GM23338 (cell line): ENCODE data around the gene CDK10. TPM values are rescaled to one million over a fixed set of nuclear protein-coding genes. Genes with fewer than 3 reads are reported as not detected.

ENCODE experiments used
- ATAC-seq: fragments of 200-7000 bp; cut with Tn5 transposase; 3 replicates; pipeline ENCODE4 v1.9.1; 2020
- DNase-seq: peaks from one replicate; pipeline ENCODE4 v3.0.0-alpha.2; 2015; ENCODE audit warnings: low spot score
- H2AFZ ChIP-seq: fragments of 200-600 bp; sonication (generic); 2 replicates; pipeline ENCODE4 v1.8.0; 2016; ENCODE audit warnings: antibody characterized with exemption, mild to moderate bottlenecking, moderate library complexity
- H3F3A ChIP-seq: fragments of 200-600 bp; sonication (generic); replicated peaks from 2 replicates; pipeline ENCODE4 v1.8.0; 2017; ENCODE audit warnings: antibody characterized with exemption, mixed run types, low read depth
- H3K27ac ChIP-seq: fragments of 200-600 bp; sonication (generic); 2 replicates; pipeline ENCODE4 v1.6.1; 2016; ENCODE audit warnings: low read depth
- H3K27me3 ChIP-seq: fragments of 200-600 bp; sonication (generic); 2 replicates; pipeline ENCODE4 v1.8.0; 2016; ENCODE audit warnings: mild to moderate bottlenecking, mixed run types, moderate library complexity; ENCODE audit not compliant: insufficient read depth
- H3K36me3 ChIP-seq: fragments of 200-600 bp; sonication (generic); 2 replicates; pipeline ENCODE4 v1.8.0; 2016; ENCODE audit warnings: mild to moderate bottlenecking; ENCODE audit not compliant: insufficient read depth
- H3K4me1 ChIP-seq: fragments of 200-600 bp; sonication (generic); 2 replicates; pipeline ENCODE4 v1.8.0; 2016; ENCODE audit warnings: mild to moderate bottlenecking, moderate library complexity; ENCODE audit not compliant: insufficient read depth
- H3K4me2 ChIP-seq: fragments of 200-600 bp; sonication (generic); 2 replicates; pipeline ENCODE4 v1.7.1; 2017; ENCODE audit warnings: mixed run types
- H3K4me3 ChIP-seq: fragments of 200-600 bp; sonication (generic); 2 replicates; pipeline ENCODE4 v1.6.1; 2016; ENCODE audit warnings: mixed run types
- H3K79me2 ChIP-seq: fragments of 200-600 bp; sonication (generic); replicated peaks from 2 replicates; pipeline ENCODE4 v1.8.0; 2017; ENCODE audit warnings: mild to moderate bottlenecking; ENCODE audit not compliant: insufficient read depth
- H3K9me2 ChIP-seq: fragments of 200-600 bp; sonication (generic); 2 replicates; pipeline ENCODE4 v1.8.0; 2017; ENCODE audit not compliant: insufficient read depth
- H4K20me1 ChIP-seq: fragments of 200-600 bp; sonication (generic); replicated peaks from 2 replicates; pipeline ENCODE4 v1.8.0; 2017; ENCODE audit warnings: mild to moderate bottlenecking; ENCODE audit not compliant: insufficient read depth
- H3K27ac Mint-ChIP-seq: 2 replicates; pipeline ENCODE4 v1.8.0; 2020; ENCODE audit warnings: inconsistent platforms, mild to moderate bottlenecking, moderate library complexity, mixed read lengths
- H3K27me3 Mint-ChIP-seq: 3 replicates; pipeline ENCODE4 v1.8.0; 2022; ENCODE audit warnings: low read depth, mild to moderate bottlenecking, moderate library complexity, mixed read lengths, inconsistent platforms; ENCODE audit not compliant: insufficient read depth, poor library complexity
- H3K36me3 Mint-ChIP-seq: 3 replicates; pipeline ENCODE4 v1.8.0; 2021; ENCODE audit warnings: low read depth, mild to moderate bottlenecking, inconsistent platforms, moderate library complexity, mixed read lengths
- H3K4me1 Mint-ChIP-seq: 3 replicates; pipeline ENCODE4 v1.8.0; 2020; ENCODE audit warnings: mild to moderate bottlenecking, inconsistent platforms, mixed read lengths
- H3K4me3 Mint-ChIP-seq: 3 replicates; pipeline ENCODE4 v1.8.0; 2021; ENCODE audit warnings: moderate library complexity, mild to moderate bottlenecking, inconsistent platforms, mixed read lengths
- H3K9me3 Mint-ChIP-seq: 3 replicates; pipeline ENCODE4 v1.8.0; 2020; ENCODE audit warnings: moderate library complexity, mild to moderate bottlenecking, inconsistent platforms, mixed read lengths
- CREB1 ChIP-seq: fragments of 250-450 bp; sonication (Bioruptor Pico); IDR thresholded peaks from 2 replicates; pipeline ENCODE4 v1.5.0; 2020; ENCODE audit warnings: low read depth, mild to moderate bottlenecking, moderate library complexity
- EZH2 ChIP-seq: fragments of 200-600 bp; sonication (generic); IDR thresholded peaks from one replicate; pipeline ENCODE4 v1.8.0; 2017; ENCODE audit warnings: antibody characterized with exemption, mild to moderate bottlenecking, low read depth; ENCODE audit not compliant: unreplicated experiment
- JUNB ChIP-seq: IDR thresholded peaks from one replicate; pipeline ENCODE4 v1.6.1; 2016; ENCODE audit warnings: antibody characterized with exemption; ENCODE audit not compliant: unreplicated experiment
- NANOG ChIP-seq: IDR thresholded peaks from 2 replicates; pipeline ENCODE4 v1.6.1; 2016; ENCODE audit warnings: antibody characterized with exemption, borderline replicate concordance
- STAT1 ChIP-seq: IDR thresholded peaks from one replicate; pipeline ENCODE4 v1.6.1; 2016; ENCODE audit warnings: antibody characterized with exemption; ENCODE audit not compliant: unreplicated experiment
- ZNF114 ChIP-seq: fragments of 250-450 bp; sonication (Bioruptor Pico); IDR thresholded peaks from 2 replicates; pipeline ENCODE4 v1.5.0; 2020; ENCODE audit warnings: mild to moderate bottlenecking, moderate library complexity
- ZNF331 ChIP-seq: fragments of 250-450 bp; sonication (Bioruptor Pico); IDR thresholded peaks from 2 replicates; pipeline ENCODE4 v1.5.0; 2020; ENCODE audit warnings: low read depth, mild to moderate bottlenecking, moderate library complexity
- polyA plus RNA-seq: library from polyadenylated mRNA; unstranded; fragments of >200 nt; fragmentation: Nextera tagmentation; extraction: Ambion mirVana; gene quantifications from 2 replicates; pipeline ENCODE4 v1.2.1, GENCODE V29; 2016
- total RNA-seq: library from RNA; depleted of rRNA; stranded (reverse); fragments of >200 nt; shearing (Covaris generic); gene quantifications from 2 replicates; pipeline ENCODE4 v1.2.3, GENCODE V29; 2014
- TF ChIP-seq, protein P1 (sequence below): IDR thresholded peaks from one replicate; pipeline ENCODE4 v1.6.1; 2018; ENCODE audit warnings: antibody characterized with exemption; ENCODE audit not compliant: unreplicated experiment
- TF ChIP-seq, protein P2 (sequence below): IDR thresholded peaks from 2 replicates; pipeline ENCODE4 v1.6.1; 2016; ENCODE audit warnings: antibody characterized with exemption
- TF ChIP-seq, protein P3 (sequence below), 2 experiments: fragments of 200-600 bp in 1 of 2; sonication (generic) in 1 of 2; conservative IDR thresholded peaks; 2 replicates each; pipeline versions ENCODE4 v1.5.1 to v1.6.1; 2016 to 2017; ENCODE audit warnings: antibody characterized with exemption in 2 of 2, low read depth in 2 of 2, mild to moderate bottlenecking in 2 of 2, moderate library complexity in 1 of 2

Gene CDK10
- total and polyA plus RNA-seq, 2 experiments from 2014 or later: 64.6 to 88.0 TPM

DNA sequence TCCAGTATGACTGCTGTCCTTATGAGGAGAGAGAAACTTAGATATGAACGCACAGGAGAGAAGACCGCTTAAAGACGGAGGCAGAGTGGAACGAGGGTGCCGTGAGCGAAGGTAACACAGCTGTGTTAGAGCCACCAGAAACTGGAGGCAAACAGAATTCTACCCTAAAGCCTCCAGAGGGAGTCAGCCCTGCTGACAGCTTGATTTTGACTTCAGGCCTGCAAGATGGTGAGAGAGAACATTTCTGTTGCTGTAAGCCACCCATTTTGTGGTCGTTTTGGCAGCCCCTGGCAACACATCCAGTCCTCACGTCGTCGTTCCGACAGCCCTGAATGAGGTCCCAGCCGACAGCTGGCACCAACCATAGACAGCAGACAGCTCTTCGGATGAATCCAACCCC, 17.8 kb downstream of the CDK10 start (continued):
- TF ChIP-seq NANOG (no peak), STAT1 (no peak)
- TF ChIP-seq, protein P1, sequence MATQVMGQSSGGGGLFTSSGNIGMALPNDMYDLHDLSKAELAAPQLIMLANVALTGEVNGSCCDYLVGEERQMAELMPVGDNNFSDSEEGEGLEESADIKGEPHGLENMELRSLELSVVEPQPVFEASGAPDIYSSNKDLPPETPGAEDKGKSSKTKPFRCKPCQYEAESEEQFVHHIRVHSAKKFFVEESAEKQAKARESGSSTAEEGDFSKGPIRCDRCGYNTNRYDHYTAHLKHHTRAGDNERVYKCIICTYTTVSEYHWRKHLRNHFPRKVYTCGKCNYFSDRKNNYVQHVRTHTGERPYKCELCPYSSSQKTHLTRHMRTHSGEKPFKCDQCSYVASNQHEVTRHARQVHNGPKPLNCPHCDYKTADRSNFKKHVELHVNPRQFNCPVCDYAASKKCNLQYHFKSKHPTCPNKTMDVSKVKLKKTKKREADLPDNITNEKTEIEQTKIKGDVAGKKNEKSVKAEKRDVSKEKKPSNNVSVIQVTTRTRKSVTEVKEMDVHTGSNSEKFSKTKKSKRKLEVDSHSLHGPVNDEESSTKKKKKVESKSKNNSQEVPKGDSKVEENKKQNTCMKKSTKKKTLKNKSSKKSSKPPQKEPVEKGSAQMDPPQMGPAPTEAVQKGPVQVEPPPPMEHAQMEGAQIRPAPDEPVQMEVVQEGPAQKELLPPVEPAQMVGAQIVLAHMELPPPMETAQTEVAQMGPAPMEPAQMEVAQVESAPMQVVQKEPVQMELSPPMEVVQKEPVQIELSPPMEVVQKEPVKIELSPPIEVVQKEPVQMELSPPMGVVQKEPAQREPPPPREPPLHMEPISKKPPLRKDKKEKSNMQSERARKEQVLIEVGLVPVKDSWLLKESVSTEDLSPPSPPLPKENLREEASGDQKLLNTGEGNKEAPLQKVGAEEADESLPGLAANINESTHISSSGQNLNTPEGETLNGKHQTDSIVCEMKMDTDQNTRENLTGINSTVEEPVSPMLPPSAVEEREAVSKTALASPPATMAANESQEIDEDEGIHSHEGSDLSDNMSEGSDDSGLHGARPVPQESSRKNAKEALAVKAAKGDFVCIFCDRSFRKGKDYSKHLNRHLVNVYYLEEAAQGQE: no peak

DNA sequence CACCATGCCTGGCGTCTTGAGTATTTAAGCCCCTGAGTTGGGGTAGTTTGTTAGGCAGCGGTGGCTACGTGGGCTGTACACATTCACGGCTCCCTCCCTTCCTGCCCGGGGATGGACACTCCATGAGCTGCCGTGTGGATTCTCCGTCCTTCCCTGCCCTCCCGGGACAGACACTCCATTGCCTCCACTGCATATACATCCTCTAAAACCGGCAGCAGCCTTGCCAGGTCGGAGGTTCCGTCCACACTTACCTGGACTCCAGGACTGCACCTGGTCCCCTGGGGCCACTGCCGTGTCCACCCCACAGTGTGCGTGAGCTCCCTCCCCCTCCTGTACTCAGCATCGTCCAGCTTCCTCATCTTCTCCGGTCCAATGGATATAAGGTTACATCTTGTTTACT, 18.5 kb downstream of the CDK10 start:
- 0 out of 2 replicates have a peak, but pooled peaks cover 14% of the 10 kb centered on the region for H3F3A ChIP-seq
- H3K4me2 ChIP-seq: no peak overlapping the region
- no peak overlapping the region for H2AFZ ChIP-seq
- no peaks in the 10 kb centered on the region for H3K36me3 ChIP-seq
- no peak overlapping the region for H3K4me3 ChIP-seq
- H3K79me2 ChIP-seq: no peaks in the 10 kb centered on the region
- H3K4me1 ChIP-seq: peaks cover 12% of the 10 kb centered on the region
- H3K27ac ChIP-seq: no peak overlapping the region
- Mint-ChIP-seq H3K9me3 (no peaks in the 10 kb centered on the region), H3K36me3 (no peaks in the 10 kb centered on the region), H3K4me3 (no peak overlapping the region; the same call in 2 of the 3 replicates), H3K4me1 (peaks cover 13% of the 10 kb centered on the region), H3K27me3 (peaks cover 31% of the 10 kb centered on the region), H3K27ac (no peak overlapping the region)
- H3K27me3 ChIP-seq: peaks cover 23% of the 10 kb centered on the region; the same call in 1 of the 2 replicates
- H3K9me2 ChIP-seq: no peaks in the 10 kb centered on the region
- no peaks in the 10 kb centered on the region for H4K20me1 ChIP-seq
- ATAC-seq (no peak), DNase-seq (no peak)
- no peak for TF ChIP-seq EZH2
- TF ChIP-seq ZNF114 (CRISPR knock-in tag): no peak
- TF ChIP-seq, protein P1: no peak
- TF ChIP-seq CREB1 (CRISPR knock-in tag): no peak
- TF ChIP-seq JUNB: no peak
- TF ChIP-seq, protein P2, sequence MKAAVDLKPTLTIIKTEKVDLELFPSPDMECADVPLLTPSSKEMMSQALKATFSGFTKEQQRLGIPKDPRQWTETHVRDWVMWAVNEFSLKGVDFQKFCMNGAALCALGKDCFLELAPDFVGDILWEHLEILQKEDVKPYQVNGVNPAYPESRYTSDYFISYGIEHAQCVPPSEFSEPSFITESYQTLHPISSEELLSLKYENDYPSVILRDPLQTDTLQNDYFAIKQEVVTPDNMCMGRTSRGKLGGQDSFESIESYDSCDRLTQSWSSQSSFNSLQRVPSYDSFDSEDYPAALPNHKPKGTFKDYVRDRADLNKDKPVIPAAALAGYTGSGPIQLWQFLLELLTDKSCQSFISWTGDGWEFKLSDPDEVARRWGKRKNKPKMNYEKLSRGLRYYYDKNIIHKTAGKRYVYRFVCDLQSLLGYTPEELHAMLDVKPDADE: no peak
- no peak for TF ChIP-seq ZNF331 (CRISPR knock-in tag)
- no peak for TF ChIP-seq STAT1
- TF ChIP-seq, protein P3, sequence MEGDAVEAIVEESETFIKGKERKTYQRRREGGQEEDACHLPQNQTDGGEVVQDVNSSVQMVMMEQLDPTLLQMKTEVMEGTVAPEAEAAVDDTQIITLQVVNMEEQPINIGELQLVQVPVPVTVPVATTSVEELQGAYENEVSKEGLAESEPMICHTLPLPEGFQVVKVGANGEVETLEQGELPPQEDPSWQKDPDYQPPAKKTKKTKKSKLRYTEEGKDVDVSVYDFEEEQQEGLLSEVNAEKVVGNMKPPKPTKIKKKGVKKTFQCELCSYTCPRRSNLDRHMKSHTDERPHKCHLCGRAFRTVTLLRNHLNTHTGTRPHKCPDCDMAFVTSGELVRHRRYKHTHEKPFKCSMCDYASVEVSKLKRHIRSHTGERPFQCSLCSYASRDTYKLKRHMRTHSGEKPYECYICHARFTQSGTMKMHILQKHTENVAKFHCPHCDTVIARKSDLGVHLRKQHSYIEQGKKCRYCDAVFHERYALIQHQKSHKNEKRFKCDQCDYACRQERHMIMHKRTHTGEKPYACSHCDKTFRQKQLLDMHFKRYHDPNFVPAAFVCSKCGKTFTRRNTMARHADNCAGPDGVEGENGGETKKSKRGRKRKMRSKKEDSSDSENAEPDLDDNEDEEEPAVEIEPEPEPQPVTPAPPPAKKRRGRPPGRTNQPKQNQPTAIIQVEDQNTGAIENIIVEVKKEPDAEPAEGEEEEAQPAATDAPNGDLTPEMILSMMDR (conservative IDR thresholded peaks at IDR 0.05; ENCODE audit: low read depth in 2 of 2): no peak
